NK-92 (cell line): ENCODE measurements around the gene GALNS.

Experiments
- DNase-seq: peaks from one replicate; lab custom pipeline; 2025; ENCODE audit not compliant: unreplicated experiment; lab: John Stamatoyannopoulos, UW

Gene GALNS

GRCh38 chr16:88787579-88788314, 69.0 kb downstream of the GALNS start:
- no peak for DNase-seq

DNA sequence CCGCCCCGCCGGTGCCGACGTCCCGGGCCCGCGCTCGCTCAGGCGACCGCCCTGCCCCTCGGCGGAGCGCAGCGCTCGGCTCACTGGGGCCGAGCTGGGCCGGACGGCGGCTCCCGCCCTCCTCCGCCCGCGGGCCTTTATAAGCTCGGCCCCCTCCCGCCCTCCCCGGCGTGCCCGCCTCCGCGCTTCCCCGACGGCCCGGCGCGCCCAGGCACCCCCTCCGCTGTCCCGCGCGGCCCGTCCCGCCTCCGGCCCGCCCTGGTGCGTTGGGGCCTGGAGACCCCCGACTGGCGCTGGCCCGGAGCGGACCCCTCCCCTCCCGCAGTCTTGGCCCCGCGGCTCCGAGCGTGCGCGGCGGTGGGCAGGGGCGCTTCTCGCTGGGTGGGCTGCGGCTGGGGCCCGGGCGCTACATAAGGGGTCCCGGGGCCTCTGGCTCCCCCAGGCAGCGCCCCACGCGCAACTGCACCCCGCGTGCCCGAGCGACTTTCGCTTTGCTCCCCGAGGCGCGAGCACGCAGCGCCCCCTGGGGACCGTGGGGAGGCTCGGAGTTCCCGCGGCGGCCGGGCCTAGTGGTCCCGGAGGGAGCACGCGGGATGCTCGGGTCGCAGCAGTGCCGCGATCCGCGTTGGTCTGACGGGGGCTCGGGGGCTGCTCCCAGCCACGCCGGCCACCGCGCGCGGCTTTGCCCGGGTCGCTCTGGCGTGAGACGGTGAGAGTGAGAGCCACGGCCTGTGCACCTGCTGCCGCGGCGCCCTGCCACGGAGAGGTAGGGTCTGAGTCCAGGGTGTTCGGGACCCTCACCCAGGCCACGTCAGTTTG, 71.4 kb downstream of the GALNS start, which contains the start of gene PIEZO1:
Gene PIEZO1, minus strand, starts transcription at position 115 of the 819 bp plus-strand sequence. CDS start 256 bp downstream, outside the sequence.
- no peak for DNase-seq

- DNase-seq = no peak
Measured at GRCh38 chr16:88784856-88785105, 72.0 kb downstream of the GALNS start.

GRCh38 chr16:88784074-88784855, 72.5 kb downstream of the GALNS start:
- no peak for DNase-seq

DNA sequence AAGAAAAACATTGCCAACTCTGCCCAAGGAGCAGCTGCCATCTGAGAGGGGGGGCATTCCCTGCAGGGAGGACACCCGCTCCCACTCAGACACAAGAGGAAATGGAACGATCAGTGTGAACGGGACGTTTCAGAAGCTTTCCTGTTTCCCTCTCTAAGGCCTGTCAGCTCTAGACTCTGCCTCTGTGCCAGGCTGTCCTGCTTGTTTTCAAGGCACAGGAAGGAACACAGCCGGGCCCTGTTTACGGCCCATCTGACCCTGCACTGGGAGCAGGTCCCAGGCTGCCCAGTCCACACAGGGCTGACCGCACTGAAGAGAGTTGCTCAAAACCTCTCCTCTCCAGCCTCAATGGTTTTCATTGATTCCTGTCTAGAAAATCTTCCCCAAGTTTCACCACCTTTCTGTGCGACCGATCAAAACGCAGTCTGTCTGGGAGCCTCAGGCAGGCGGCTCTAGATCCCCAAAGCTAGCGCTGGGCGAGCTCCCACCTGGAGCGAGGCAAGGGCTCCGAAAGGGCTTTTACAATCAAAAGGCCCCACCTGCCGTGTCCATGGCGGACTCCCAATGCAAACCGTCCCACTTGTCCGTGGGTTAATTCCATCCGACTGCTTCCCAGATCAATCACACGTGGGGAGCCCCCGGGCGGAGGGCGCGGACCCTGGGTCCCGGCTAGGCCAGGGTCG, 73.2 kb downstream of the GALNS start:
- DNase-seq = no peak

DNA sequence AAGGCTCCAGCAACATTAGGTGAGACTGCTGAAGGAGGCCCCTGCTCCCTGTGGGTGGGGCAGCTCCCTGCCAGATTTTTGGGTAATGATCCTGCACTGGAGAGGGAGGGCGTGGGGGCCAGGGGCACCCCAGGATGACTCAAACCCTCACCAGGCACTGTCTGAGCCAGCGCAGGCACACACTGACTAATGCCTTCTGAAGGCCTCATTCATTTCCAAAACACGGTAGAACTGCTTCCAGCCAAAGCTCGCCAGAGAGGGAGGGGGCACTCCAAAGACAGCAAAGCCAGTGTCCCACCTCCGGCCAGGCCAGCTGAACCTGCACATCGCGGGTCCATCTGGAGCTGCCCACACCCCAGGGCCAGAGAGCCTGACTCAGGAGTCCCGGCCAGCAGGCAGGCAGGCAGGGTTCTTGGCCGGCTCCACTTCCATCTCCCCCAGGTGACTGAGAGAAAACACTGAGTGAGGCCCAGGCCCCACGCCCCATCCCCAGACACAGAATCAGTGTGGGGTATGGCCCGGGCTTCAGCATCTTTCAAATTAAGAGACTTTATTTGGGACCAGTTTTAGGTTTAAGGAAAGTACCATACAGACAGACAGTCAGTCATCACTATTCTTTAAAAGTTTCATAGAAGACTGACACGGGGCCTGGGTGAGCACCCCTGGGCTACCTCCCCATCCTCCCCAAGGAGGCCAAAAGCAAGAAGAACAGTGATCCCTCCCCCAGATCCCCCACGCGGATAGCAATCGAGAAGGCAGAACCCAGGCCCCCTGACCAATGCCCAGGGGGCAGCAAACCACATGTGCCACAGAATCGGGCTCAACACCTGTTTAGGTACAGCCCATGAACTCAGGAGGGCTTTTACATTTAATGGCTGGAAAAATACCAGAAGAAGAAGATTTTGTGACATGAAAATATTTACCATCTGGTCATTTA, 74.0 kb downstream of the GALNS start:
- DNase-seq = no peak

GRCh38 chr16:88781140-88782077, 75.3 kb downstream of the GALNS start:
- DNase-seq = no peak

GRCh38 chr16:88780142-88781062, 76.3 kb downstream of the GALNS start:
- no peak for DNase-seq

DNA sequence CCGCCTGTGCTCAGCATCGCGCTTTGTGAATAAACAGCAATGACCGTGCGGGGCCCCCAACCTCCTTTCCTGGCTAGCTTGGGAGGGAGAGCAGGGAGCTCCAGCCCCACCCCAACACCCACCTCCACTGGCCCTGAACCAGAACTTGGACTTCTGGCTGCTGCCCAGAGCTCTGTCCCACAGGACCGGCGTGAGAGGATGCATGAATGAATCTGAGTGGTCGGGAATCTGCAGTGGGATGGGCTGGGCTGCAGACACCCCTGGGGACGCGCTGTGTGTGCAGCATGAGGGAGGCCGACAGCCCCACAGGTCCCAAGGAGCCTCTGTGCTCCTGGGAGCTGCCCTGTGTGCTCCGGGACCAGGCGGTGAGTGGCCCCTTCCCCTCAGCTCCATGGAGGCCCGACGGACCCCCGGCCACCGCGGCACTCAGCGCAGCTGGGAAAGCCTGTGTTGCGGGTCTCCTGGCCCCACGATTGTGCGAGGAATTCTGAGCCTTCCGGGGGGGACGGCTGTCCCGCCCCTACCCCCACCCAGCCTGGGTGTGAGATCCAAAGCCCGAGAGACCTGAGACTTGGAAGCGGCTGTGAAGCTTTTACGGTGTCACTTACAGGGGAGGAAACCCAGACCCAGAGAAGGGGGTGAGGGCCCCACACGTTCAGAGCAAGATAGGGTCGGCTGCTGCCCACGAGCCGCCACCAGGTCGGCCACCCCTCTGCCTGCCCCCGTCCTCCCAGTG, 77.2 kb downstream of the GALNS start:
- DNase-seq = no peak

DNA sequence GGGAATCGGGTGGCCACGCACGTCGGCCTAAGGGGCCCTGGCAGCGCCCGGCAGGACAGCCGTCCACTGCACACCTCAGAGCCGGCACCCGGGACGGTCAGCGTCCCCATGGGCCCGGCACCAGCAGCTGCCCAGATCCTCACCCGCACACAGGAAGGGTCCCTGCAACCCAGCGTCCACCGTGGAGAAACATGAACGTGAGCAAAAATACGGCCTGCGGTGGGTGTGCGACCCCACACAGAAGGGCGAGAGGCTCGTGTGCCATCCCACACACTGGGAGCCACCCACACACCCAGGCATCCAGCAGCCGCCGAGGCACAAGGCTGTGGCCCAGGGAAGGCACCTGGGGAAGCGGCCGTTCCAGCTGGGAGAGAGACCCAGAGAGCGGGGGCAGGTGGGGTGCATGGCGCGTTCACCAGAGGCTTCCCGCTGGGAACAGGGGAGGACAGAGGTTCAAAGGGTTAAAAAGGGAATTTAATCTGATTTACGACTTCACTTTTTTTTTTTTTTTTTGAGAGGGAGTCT, 78.1 kb downstream of the GALNS start:
- no peak for DNase-seq

DNA sequence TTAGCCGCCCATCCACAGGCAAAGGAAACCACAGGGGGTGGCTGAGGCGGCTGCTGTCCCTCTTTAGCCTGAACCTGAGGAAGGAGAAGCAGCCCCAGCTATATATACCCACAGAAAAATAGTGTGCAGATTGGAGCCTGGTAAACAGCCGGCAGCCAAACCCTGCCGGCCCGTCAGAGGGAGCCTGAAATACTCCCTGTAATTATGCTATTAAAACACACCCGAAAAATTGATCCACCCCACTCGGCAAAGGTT, 78.5 kb downstream of the GALNS start:
- DNase-seq = no peak

DNA sequence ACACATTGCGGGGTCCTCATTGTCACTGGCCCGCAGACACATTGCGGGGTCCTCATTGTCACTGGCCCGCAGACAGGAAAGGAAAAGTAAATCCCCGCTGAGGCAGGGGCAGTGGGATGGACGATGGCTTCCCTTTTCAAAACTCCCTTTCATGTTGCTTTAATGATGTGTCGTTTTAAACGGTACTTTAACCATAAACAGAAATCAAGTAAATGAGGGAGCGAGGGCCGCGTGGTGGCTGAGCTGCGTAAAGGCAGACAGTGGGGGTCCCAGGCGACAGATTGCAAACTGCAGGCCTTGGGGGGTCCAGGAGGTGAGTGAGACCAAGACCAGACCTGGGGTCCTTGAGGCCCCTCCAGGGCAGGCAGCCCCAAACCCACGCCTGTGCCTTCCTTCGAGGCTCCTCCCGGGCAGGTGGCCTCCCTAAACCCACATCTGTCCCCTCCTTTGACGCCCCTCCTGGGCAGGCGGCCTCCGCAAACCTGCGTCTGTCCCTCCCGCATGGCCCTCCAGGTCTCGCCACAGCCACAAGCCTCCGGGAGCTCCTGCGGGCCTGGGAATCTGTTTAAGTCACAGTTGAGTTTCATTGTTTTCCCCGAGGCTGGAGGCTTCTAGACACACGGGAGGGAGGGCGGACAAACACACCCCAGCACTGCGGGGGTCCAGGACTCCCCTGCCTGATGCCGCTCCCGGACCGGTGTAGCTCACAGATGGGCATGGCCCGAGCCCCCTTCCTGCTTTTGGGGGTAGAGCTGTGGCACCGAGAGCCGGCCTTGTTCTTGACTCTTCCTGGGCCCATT, 79.1 kb downstream of the GALNS start:
- DNase-seq = no peak

GRCh38 chr16:88775825-88776224, 80.9 kb downstream of the GALNS start:
- no peak for DNase-seq

DNA sequence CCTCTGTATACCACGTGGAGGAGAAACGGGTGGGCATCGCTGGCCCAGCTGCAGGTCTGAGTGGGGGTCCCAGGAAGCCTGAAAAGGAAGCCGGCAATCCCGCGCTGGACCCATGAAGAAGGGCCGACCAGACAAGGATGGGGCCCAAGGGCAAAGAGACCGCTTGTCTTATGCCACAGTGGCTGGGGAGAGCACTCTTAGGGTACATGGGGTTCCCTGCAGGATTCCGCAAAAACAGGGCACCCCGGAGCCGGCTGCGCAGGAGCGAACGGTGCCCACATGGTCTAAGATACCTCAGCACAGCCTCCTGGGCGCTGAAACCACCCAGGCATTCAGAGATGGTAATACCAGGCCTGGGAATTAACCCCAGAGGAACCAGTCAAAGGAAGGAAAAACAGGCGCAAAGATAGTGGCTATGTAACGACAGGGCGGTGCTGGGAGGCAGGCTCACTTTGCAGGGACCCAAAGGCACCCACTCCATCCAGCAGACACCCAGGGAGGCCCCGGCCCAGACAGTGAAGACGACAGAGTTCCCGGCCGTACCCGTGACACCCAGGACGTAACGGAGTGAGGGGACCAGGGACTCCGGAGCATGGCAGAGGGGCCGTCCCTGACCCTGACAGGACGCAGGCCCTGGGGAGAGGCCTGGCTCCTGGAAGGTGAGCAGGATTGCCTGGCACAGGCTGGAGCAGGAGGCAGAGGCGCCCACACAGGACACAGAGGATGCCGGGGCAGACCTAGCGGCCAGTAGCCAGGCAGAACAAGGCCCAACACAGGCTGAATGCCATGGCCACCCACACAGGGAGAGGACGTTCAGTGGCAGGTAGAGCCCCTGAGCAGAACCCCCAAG, 82.0 kb downstream of the GALNS start:
- no peak for DNase-seq

DNA sequence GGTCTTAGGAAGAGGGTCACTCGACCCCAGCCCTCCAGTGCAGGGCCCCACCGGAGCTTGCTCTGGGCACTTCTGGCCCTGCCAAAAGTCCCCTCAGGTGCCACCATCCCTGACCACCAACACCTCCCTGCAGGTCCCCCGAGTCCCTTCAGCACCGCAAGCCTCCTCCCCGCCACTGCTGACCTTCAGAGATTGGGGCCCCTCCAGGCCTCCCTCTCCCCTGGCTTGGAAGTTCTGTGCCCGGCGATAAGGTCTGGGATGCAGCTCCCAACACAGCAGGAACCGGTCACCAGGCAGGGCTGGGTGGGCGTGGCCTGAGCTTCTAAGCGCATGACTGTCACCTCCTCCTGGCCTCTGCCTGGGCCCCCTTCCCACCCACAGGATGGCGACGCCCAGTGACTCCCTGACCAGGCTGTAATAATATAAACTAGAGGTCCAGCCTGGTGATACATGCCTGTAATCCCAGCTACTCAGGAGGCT, 82.9 kb downstream of the GALNS start:
- no peak for DNase-seq
